ENCODE data around the gene METTL24.
"Not testable (repeated sequence)": the region's sequence is repeated elsewhere in the genome, so short reads cannot be mapped to it uniquely, and the experiment has no call there.

METTL24 gene

GRCh38 chr6:110359556-110359955, 1.4 kb upstream of the METTL24 start:
- DNase-seq, result no peak

DNA sequence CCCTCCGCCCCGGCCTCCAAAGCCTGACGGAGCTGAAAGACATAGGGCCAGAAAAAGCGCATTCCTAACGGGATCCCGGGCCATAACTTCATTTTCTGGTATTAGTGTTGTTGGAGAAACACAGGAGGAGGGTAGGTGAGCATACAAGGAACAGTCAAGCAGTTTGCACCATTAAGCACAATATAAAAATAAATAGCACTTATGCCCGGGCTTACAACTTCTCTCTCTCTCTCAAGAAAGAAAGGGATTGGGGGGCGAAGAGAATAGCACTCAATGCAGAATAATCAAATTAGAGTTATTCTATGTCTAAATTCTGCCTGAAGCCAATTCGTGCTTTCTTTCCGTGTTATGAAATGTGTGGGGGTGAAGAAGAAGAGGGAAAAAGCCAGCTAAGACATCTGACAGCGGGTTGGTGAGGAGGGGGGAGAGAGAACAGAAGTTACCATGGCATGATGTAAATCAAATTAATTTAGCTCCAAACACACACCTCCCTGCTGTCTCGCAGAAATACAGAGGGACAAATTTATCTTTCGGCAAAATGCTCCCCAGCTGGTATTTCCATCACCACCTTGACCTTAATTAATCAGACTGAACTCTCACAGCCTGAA, 508 bp upstream of the METTL24 start:
- no peak for DNase-seq

GRCh38 chr6:110357298-110357663, 868 bp downstream of the METTL24 start:
- DNase-seq, result no peak

- no peak for DNase-seq
Measured at GRCh38 chr6:110356778-110357177, 1.4 kb downstream of the METTL24 start.

DNA sequence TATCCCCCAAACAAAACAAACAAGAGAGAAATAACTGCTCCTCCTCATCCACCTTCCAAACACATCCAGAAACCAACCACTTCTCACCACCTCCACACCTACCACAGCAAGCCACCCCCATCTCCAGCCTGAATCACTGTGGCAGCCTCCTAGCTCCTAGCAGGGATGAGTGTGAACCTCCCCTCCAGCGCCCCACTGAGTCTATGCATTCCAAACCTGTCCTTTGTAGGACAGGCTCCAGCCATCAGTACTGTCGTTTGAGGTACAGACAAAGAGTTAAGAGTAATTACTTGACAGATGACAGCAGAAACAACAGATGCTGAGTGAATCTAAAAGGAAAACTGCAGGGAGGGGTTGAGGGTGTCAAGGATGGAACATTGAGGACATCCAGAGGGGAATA, 2.4 kb downstream of the METTL24 start:
- no peak for DNase-seq

- no peak for DNase-seq
Measured at GRCh38 chr6:110355022-110355421, 3.1 kb downstream of the METTL24 start.

DNA sequence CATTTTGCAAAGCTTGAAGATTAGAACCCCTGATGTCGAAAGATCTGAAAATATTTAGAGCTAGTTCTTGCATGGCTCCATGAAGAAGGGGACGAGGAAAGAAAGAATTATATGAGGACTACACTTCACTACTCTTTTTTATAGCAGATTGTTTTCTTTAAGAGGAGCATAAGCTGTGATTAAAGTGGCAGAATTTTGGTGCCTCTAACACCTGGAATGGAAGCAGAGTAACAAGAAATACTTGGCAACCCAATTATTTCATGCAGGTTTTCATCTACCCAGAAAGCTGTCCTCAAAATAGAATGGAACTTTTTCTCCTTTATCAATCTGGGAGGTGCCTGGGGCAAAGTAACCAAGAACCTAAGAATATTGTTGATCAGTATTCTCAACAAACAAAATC, 4.0 kb downstream of the METTL24 start:
- DNase-seq, result no peak

DNA sequence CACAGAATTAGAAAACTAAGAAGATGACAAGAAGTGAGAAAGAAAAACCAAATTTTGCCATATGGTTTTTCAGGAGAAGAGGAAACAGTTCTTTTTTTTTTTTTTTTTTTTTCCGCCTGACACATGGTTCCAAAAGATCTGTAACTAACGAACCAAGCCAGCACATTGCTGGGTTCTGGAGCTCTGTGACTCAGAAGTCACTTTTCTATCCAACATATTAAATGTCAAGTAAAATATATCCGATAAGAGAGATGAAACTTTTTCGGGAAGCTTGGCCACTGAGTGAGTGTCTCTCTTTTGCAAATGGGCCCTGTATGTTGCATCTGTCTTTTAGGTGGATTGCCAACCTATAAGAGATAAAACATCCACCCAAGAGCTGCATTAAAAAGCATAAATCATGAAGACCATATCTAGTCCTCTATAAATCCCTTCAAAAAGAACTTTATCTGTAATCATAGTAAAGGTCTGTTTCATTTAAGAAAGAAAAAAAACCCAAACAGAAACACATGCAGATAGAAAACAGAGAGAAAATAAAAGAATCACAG, 4.6 kb downstream of the METTL24 start:
- DNase-seq, result no peak

DNA sequence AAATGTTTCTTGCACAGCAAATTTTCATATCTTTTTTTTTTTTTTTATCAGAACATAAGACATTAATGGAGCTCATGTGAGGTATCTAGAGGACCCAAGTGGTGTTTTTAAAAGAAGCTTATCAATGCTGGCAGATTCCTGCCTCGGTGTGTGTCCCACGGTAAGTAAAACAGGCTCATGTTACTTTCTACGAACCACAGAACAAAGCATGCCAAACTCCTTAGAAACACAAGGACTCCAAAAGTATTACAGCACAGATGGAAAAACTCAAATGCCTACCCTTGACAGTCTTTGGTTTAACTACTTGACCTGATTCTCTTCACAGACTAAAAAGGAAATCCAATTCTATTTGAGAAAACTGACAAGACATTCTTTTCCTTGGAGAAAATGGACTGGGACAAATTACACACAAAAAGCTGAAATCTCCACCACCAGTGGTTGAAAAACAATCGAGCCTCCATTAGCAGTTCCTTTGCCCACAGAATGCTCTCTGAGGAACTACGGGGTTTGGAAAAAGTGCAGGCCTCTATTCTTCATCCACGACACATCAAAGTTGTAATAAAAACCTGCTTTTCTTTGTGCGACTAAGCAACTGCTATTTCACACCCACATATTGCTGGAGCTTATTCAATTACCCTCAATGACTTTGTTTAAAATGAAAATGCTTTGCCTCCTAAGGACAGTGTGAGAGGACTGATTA, 5.4 kb downstream of the METTL24 start:
- DNase-seq, result no peak

GRCh38 chr6:110351986-110352385, 6.2 kb downstream of the METTL24 start:
- no peak for DNase-seq

- DNase-seq, result no peak
Measured at GRCh38 chr6:110351546-110351945, 6.6 kb downstream of the METTL24 start.

DNA sequence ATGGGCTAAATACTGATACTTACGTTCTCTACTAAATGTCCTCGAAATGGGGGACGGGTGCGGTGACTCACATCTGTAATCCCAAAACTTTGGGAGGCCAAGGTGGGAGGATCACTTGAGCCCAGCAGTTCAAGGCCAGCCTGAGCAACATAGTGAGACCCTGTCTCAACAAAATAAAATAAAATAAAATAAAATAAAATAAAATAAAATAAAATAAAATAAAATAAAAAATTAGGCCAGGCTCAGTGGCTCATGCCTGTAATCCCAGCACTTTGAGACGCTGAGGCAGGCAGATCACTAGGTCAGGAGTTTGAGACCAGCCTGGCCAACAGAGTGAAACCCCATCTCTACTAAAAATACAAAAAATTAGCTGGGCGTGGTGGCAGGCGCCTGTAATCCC, 7.6 kb downstream of the METTL24 start:
- DNase-seq, result not testable (repeated sequence)

GRCh38 chr6:110348961-110349690, 9.0 kb downstream of the METTL24 start:
- no peak for DNase-seq

DNA sequence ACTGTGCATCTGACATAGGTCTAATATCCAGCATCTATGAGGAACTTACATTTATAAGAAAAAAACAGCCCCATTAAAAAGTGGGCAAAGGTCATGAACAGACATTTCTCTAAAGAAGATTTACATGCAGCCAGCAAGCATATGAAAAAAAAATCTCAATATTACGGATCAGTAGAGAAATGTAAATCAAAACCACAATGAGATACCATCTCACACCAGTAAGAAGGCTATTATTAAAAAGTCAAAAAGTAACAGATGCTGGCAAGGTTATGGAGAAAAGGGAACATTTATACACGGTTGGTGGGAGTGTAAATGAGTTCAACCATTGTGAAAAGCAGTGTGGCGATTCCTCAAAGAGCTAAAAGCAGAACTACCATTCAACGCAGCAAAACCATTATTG, 13.1 kb downstream of the METTL24 start:
- DNase-seq, result no peak

GRCh38 chr6:110342759-110343158, 15.4 kb downstream of the METTL24 start:
- DNase-seq, result no peak

GRCh38 chr6:110341663-110342596, 16.2 kb downstream of the METTL24 start:
- no peak for DNase-seq

- DNase-seq, result no peak
Measured at GRCh38 chr6:110341067-110341466, 17.1 kb downstream of the METTL24 start.

DNA sequence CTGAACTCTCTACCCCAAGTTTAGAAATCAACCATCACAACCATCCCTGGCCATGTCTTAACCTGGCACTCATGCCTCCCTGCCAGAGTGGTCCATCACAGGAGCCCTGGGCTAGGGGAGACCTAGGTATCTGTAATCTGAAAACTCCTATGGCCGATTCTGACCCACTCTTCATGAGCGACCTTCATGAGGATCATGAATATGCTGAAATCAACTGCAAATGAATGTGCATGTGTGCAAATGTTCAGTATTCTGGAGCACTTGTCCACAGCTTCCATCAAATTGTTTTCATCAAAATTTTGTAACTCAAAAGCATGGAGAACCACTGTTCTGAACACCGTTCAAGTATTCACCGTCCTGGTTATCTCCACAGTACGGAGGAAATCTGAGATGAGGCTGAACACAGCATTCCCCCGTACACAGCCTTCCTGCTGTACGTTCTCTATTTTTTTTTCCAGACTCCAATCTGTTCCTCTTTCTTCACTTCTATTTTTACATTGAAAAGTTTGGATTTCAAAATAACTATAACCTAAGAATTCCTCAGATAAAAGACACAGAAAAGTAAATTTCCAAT, 17.7 kb downstream of the METTL24 start:
- DNase-seq, result no peak

- DNase-seq, result no peak
Measured at GRCh38 chr6:110338820-110339470, 19.2 kb downstream of the METTL24 start.

DNA sequence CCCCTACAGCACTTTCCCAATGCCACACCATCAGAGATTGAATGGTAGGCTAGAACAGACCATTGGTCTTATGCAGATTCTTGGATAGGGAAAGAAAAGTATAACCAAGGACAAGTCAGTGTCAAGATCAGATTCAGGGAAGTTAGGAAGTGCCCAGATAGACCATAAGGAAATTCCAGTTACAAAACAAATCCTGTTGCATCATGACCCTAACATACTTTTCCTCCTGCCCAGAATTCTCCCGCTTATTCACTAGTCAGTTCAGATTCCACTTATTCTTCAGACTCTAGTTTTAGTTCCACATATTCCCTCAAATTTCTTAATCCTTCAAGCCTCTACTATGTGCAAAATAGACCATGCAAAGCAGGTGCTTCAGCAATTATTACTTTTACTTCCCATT, 20.7 kb downstream of the METTL24 start:
- no peak for DNase-seq

- no peak for DNase-seq
Measured at GRCh38 chr6:110334423-110335180, 23.5 kb downstream of the METTL24 start.
